ENCODE measurements around the gene PLAU. TPM values are rescaled to one million over a fixed set of nuclear protein-coding genes. Genes with fewer than 3 reads are reported as not detected.

The PLAU gene
- total and polyA plus RNA-seq, 10 of the 15 experiments (the other 5 are each of a cell fraction or from before 2014, with no cell fraction given), result 2.5 to 20.9 (median 11.5) TPM

DNA sequence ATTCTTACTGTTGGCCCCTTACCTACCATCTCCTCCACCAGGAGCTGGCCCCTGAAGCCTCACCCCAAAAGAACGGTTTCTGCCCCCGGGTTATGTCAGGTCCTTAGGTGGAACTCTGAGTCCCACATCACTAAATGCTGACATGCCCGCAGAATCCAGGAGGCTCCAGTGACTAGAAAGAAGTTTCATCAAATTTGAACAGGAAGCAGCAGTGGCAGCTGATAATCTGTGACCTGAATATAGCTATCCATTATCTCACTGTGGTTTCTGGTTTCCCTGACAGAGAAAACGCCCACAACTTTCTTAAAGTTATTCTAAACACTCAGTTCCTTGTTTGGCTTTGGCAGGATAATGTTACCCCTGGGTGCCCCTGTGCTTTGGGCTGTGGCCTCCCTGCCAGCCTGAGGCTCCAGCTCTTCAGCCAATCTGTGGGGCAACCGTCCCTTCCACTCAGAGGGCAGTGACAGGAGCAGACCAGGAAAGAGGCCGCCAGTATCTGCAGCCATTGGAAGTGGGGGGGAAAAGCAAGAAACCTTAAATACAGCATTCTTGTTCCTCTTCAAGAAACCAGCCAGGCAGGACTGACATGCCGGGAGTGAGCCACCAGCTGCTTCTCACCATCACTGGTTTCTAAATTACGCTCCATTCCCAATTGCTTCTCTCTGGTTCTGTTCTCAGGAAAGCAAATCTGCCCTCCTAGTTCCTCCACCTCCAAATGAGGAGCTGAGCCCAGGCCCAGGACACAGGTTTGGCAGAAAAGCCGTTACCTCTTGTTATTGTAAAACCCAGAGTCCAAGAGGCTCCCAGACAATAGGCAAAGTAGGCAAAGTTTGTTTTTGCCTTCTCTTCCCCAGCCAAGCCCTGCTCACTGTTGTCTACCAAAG is 45.8 kb downstream of the PLAU start:
- H3K9ac ChIP-seq (ENCODE audit: control insufficient read depth, insufficient read depth, low read length), result peak overlapping the region; percentile 49
- DNase-seq (ENCODE audit: low read depth, low spot score) (peak; percentile 66), FAIRE-seq (peak; percentile 82), ATAC-seq (peak; percentile 72)
- no TSS peak for BruUV-seq (replicated peaks)
- no peaks in the 10 kb centered on the region for H3K36me3 ChIP-seq (ENCODE audit: control insufficient read depth in 2 of 2, insufficient read depth in 2 of 2, low read length in 1 of 2)
- ChIA-PET SMC1A (ENCODE audit: uncharacterized antibody, unreplicated experiment) (interaction anchor here (0.7 to 5.9 kb wide), 28 partner anchors 9 to 726 kb away, joined by 3 to 47 read pairs (median 4); no protein-coding TSS in a partner anchor), POLR2A (interaction anchor here (0.5 to 1.5 kb wide), 8 partner anchors 9 to 146 kb away, joined by 3 to 6 read pairs (median 3); no protein-coding TSS in a partner anchor), CTCF (interaction anchor here (0.6 to 5.7 kb wide), 32 partner anchors 9 to 209 kb away, joined by 3 to 92 read pairs (median 4); partner anchors contain the start of gene PLAU), RAD21 (ENCODE audit: unreplicated experiment) (interaction anchor here (0.6 to 4.5 kb wide), 21 partner anchors 12 to 193 kb away, joined by 3 to 58 read pairs (median 5); partner anchors contain the start of gene VCL)
- peak overlapping the region; percentile 91 for H3K4me2 ChIP-seq (ENCODE audit: control insufficient read depth, insufficient read depth)
- peaks cover 54% of the 10 kb centered on the region for H3K4me1 ChIP-seq (ENCODE audit: control insufficient read depth, insufficient read depth, low read length)
- peak overlapping the region; percentile 80 for H3K27ac ChIP-seq (ENCODE audit: control insufficient read depth, insufficient read depth)
- peak overlapping the region; percentile 55 for H3K4me3 ChIP-seq
- H4K20me1 ChIP-seq (ENCODE audit: control insufficient read depth, insufficient read depth), result no peaks in the 10 kb centered on the region
- no peaks in the 10 kb centered on the region for H3K27me3 ChIP-seq (replicated peaks in 1 of 2; ENCODE audit: control insufficient read depth in 2 of 2, insufficient read depth in 2 of 2, low read length in 1 of 2)
- peak overlapping the region; percentile 32 for H2AFZ ChIP-seq (ENCODE audit: control insufficient read depth, low read depth, low read length)
- intact Hi-C loops (cut with micrococcal nuclease; ENCODE audit: unreplicated experiment) (loop anchor here (1.0 to 5.0 kb wide), 5 partner anchors 41 to 141 kb away; partner anchors contain the start of gene VCL), in situ Hi-C loops (cut with MboI) (no loop called here)
- H3K79me2 ChIP-seq (ENCODE audit: control insufficient read depth, insufficient read depth, low read length), result no peaks in the 10 kb centered on the region
- under 1% methylated on average over 9 of the region's 9 CpGs for WGBS (ENCODE audit: insufficient coverage, insufficient replicate concordance, low lambda C conversion rate, missing lambda C conversion rate)
- no peaks in the 10 kb centered on the region for H3K9me3 ChIP-seq (replicated peaks; ENCODE audit: control insufficient read depth, insufficient read depth, low read length)
- TF ChIP-seq CBFB (IDR thresholded peaks at IDR 0.05; ENCODE audit: low read depth) (peak; percentile 94), KAT2A (conservative IDR thresholded peaks at IDR 0.05; ENCODE audit: control insufficient read depth, low read depth, low read length) (no peak), ZNF384 (IDR thresholded peaks at IDR 0.05; ENCODE audit: borderline replicate concordance, low read depth, low read length) (no peak), ZNF207 (IDR thresholded peaks at IDR 0.05; ENCODE audit: borderline replicate concordance) (peak; percentile 18; the same call in 1 of the 2 replicates), NR2C1 (IDR thresholded peaks at IDR 0.05) (no peak), SP1 (IDR thresholded peaks at IDR 0.05; ENCODE audit: low read depth, low read length) (no peak), NFXL1 (IDR thresholded peaks at IDR 0.05; ENCODE audit: borderline replicate concordance) (no peak), CHD2 (IDR thresholded peaks at IDR 0.05; ENCODE audit: borderline replicate concordance, low read depth, low read length) (peak; percentile 28; the same call in 1 of the 2 replicates), SREBF1 (IDR thresholded peaks at IDR 0.05; ENCODE audit: low read length) (no peak), STAT1 (conservative IDR thresholded peaks at IDR 0.05) (no peak)
- TF ChIP-seq, protein P1, sequence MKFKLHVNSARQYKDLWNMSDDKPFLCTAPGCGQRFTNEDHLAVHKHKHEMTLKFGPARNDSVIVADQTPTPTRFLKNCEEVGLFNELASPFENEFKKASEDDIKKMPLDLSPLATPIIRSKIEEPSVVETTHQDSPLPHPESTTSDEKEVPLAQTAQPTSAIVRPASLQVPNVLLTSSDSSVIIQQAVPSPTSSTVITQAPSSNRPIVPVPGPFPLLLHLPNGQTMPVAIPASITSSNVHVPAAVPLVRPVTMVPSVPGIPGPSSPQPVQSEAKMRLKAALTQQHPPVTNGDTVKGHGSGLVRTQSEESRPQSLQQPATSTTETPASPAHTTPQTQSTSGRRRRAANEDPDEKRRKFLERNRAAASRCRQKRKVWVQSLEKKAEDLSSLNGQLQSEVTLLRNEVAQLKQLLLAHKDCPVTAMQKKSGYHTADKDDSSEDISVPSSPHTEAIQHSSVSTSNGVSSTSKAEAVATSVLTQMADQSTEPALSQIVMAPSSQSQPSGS (IDR thresholded peaks at IDR 0.05; ENCODE audit: low read length), result peak; percentile 96
- TF ChIP-seq, protein P2, sequence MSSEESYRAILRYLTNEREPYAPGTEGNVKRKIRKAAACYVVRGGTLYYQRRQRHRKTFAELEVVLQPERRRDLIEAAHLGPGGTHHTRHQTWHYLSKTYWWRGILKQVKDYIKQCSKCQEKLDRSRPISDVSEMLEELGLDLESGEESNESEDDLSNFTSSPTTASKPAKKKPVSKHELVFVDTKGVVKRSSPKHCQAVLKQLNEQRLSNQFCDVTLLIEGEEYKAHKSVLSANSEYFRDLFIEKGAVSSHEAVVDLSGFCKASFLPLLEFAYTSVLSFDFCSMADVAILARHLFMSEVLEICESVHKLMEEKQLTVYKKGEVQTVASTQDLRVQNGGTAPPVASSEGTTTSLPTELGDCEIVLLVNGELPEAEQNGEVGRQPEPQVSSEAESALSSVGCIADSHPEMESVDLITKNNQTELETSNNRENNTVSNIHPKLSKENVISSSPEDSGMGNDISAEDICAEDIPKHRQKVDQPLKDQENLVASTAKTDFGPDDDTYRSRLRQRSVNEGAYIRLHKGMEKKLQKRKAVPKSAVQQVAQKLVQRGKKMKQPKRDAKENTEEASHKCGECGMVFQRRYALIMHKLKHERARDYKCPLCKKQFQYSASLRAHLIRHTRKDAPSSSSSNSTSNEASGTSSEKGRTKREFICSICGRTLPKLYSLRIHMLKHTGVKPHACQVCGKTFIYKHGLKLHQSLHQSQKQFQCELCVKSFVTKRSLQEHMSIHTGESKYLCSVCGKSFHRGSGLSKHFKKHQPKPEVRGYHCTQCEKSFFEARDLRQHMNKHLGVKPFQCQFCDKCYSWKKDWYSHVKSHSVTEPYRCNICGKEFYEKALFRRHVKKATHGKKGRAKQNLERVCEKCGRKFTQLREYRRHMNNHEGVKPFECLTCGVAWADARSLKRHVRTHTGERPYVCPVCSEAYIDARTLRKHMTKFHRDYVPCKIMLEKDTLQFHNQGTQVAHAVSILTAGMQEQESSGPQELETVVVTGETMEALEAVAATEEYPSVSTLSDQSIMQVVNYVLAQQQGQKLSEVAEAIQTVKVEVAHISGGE (CRISPR knock-in tag; IDR thresholded peaks at IDR 0.05), result no peak
- TF ChIP-seq, protein P3, sequence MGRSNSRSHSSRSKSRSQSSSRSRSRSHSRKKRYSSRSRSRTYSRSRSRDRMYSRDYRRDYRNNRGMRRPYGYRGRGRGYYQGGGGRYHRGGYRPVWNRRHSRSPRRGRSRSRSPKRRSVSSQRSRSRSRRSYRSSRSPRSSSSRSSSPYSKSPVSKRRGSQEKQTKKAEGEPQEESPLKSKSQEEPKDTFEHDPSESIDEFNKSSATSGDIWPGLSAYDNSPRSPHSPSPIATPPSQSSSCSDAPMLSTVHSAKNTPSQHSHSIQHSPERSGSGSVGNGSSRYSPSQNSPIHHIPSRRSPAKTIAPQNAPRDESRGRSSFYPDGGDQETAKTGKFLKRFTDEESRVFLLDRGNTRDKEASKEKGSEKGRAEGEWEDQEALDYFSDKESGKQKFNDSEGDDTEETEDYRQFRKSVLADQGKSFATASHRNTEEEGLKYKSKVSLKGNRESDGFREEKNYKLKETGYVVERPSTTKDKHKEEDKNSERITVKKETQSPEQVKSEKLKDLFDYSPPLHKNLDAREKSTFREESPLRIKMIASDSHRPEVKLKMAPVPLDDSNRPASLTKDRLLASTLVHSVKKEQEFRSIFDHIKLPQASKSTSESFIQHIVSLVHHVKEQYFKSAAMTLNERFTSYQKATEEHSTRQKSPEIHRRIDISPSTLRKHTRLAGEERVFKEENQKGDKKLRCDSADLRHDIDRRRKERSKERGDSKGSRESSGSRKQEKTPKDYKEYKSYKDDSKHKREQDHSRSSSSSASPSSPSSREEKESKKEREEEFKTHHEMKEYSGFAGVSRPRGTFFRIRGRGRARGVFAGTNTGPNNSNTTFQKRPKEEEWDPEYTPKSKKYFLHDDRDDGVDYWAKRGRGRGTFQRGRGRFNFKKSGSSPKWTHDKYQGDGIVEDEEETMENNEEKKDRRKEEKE (IDR thresholded peaks at IDR 0.05), result no peak

Measured in GM12878 (cell line).